ENCODE data around the gene TMEM170A. TPM values are rescaled to one million over a fixed set of nuclear protein-coding genes. Genes with fewer than 3 reads are reported as not detected.

Gene TMEM170A
- total and polyA plus RNA-seq, 2 of the 13 experiments (the other 11 are each of a cell fraction or from before 2014, with no cell fraction given), result 35.7 to 39.7 TPM

GRCh38 chr16:75433732-75434413 lies 30.6 kb downstream of the TMEM170A start (continued):
- TF ChIP-seq PLRG1 (conservative IDR thresholded peaks at IDR 0.05), result no peak
- TF ChIP-seq REST (IDR thresholded peaks at IDR 0.05; ENCODE audit: borderline replicate concordance in 1 of 2, low read depth in 1 of 2, low read length in 2 of 2), result no peak; a peak in 1 of 4 replicates
- peak; percentile 36 for TF ChIP-seq KDM5B (CRISPR knock-in tag; IDR thresholded peaks at IDR 0.05; ENCODE audit: borderline replicate concordance)
- no peak for TF ChIP-seq SAFB2 (CRISPR knock-in tag; IDR thresholded peaks at IDR 0.05; ENCODE audit: borderline replicate concordance, low read depth)
- no peak; the same call in 1 of the 2 replicates for TF ChIP-seq ZKSCAN8 (CRISPR knock-in tag; IDR thresholded peaks at IDR 0.05; ENCODE audit: borderline replicate concordance)
- TF ChIP-seq ZSCAN12 (CRISPR knock-in tag; IDR thresholded peaks at IDR 0.05), result 0 out of 2 replicates have a peak, but pooled peaks have one; percentile 49
- TF ChIP-seq ZNF678 (CRISPR knock-in tag; IDR thresholded peaks at IDR 0.05), result 0 out of 2 replicates have a peak, but pooled peaks have one; percentile 87
- TF ChIP-seq CENPBD1 (CRISPR knock-in tag; IDR thresholded peaks at IDR 0.05; ENCODE audit: borderline replicate concordance, low read depth), result 0 out of 2 replicates have a peak, but pooled peaks have one; percentile 79
- TF ChIP-seq ARID3A (IDR thresholded peaks at IDR 0.05; ENCODE audit: low read depth, low read length), result no peak
- TF ChIP-seq KDM2A (CRISPR knock-in tag; IDR thresholded peaks at IDR 0.05; ENCODE audit: borderline replicate concordance, low read depth), result no peak; the same call in 1 of the 2 replicates
- peak; percentile 86; the same call in 1 of the 2 replicates for TF ChIP-seq ZZZ3 (CRISPR knock-in tag; IDR thresholded peaks at IDR 0.05; ENCODE audit: borderline replicate concordance)
- TF ChIP-seq ZNF33B (CRISPR knock-in tag; IDR thresholded peaks at IDR 0.05), result no peak
- TF ChIP-seq HMGA1 (CRISPR knock-in tag; conservative IDR thresholded peaks at IDR 0.05), result no peak
- TF ChIP-seq JUNB (CRISPR knock-in tag; IDR thresholded peaks at IDR 0.05; ENCODE audit: borderline replicate concordance), result peak; percentile 66; the same call in 1 of the 2 replicates
- TF ChIP-seq ZNF781 (CRISPR knock-in tag; IDR thresholded peaks at IDR 0.05; ENCODE audit: borderline replicate concordance, not compliant biosample characterization), result peak; percentile 57
- no peak for TF ChIP-seq IKZF1 (IDR thresholded peaks at IDR 0.05)
- TF ChIP-seq ZNF20 (CRISPR knock-in tag; IDR thresholded peaks at IDR 0.05), result peak; percentile 76; the same call in 1 of the 2 replicates
